Esophagus mucosa (tissue), 1 donor: ENCODE data around the gene PRKN. TPM values are rescaled to one million over a fixed set of nuclear protein-coding genes. Genes with fewer than 3 reads are reported as not detected.

ENCODE experiments used
- ATAC-seq: fragments of 200-7000 bp; cut with Tn5 transposase; one replicate; pipeline ENCODE4 v1.9.1; 2020
- total RNA-seq: library from RNA; stranded (reverse); gene quantifications from one replicate; pipeline ENCODE4 v1.2.4, GENCODE V29; 2023
- donor health status: DM: yes; HTN: yes; CAD: no.

PRKN gene
- total RNA-seq, 1 donor from 2014 or later, result 2.4 TPM

DNA sequence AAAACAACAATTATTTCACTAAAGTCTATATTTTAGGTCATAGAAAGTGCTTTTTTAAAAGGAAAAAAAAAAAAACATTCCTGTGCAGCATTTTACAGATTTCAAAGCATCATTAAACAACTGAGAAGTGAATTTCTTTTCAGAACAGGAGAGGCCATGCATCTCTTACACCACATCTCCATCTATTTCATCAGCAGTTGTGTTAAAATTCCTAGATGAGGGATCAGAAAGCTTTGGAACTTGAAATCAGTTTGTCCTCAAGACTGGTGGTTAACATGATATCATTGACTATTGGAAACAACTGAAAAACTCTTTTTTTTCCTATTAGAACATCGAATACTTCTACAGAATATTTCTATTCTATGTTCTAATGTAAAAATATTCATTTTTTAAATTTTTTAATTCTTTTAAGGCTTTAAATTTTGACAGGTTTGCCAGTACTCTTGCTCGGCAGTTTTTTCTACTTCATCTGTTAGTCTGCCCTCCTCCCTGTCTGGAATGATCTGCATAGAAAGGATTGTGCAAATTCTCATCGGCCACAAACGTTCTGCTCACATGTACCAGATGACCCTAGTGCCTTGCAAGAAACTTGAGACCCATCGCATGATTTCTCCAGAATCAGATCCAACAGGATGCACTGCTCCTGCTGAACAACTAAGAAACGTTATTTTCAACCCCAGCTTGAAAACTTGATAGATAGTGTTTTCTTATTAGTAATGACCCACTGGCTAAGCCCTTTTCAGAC lies 1042.7 kb downstream of the PRKN start:
- ATAC-seq, result no peak

DNA sequence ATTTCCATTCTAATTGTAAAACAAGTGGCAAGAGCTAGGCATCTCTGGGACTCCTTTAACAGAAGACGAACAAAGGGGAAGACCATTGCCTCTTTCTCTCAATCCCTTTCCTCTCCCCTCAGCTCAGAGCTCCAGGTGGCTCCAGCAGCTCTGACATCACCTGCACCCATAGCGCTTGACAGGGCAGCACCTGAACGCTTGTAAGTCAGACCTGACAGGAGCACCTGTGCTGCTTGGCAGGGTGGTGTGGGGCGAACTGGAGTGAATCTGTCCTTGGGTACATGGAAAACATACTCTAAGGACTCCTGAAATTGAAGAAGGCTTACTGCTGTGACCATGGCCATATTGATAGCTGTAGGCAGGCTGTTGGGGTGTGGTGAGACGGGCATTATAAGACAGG lies 1044.2 kb downstream of the PRKN start:
- no peak for ATAC-seq

DNA sequence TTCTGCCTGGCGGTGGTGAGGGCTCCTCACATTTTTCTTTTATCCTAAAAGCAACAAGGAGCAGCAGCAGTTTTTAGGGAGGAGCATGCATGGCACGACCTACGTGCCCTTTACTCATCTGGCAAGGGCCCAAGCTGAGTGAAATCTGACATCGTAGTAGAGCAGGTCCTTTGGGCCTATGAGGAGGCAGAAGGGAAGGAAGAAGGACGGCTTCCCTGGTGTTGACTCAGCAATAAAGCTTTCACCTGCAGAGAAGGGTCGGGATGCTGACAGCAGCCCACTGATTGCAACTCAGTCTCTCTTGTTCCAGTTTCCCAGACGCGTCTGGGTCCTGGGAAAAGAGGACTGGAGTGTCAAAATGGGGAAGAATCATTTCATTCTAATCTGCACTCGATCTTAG lies 1044.6 kb downstream of the PRKN start:
- ATAC-seq, result no peak

DNA sequence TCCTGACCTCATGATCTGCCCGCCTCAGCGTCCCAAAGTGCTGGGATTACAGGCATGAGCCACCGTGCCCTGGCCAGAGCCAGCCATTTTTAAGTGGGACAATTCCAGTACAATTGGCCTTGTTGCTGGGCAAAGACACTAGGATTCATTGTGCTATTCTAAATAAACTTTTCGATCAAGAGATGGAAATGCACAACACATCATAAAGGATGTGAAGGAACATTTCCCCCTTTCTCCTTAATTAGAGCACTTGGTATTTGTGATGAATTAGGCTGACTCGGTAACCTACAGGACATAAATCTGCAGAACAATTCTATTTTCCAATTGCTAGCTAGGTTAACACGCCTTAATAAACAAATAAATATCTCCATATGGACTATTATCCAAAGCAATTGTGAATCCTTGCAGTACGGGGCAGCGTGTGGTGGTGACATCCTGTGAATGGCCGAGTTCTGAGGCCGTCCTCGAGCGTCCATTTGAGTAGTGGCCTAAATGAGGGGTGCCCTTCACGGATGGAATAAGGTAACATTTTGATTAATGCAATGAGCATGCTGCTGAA lies 1047.5 kb downstream of the PRKN start:
- ATAC-seq, result no peak

DNA sequence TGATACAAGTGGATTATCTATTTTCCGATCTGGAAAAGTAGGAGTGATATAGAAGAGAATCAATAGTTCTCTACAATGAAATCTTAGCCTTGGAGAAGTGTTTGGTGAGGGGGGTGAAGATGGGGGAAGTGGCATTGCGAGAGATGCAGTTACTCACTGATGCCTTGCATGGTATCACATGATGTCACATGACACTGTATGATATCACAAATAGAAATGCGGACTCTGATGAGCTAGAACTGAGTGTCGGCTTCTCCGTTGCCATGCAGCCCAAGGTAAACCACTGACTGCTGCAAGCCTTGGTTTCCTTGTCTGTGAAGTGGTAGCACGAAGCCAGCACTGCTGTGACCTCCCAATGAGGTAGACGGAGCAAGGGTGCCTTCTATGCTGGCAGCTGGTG lies 1050.4 kb downstream of the PRKN start:
- ATAC-seq, result no peak

DNA sequence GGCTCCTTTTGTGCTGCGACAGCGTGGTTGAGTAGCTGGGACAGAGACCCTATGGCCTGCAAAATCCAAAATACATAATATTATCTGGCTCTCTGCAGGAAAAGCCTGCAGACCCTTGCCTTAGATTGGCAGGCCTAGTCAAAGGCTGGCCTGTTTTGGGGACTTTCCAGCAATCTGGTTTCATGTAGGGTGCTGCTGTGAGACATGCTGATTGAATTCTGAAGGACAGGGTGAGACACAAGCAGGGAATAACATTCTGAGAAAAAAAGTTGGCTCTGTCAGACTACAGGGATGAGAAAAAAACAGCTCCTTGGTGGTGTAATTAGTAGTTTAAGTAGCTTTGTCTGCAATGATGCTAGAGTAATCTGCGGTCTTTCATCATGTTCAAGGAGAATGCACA lies 1051.0 kb downstream of the PRKN start:
- no peak for ATAC-seq

DNA sequence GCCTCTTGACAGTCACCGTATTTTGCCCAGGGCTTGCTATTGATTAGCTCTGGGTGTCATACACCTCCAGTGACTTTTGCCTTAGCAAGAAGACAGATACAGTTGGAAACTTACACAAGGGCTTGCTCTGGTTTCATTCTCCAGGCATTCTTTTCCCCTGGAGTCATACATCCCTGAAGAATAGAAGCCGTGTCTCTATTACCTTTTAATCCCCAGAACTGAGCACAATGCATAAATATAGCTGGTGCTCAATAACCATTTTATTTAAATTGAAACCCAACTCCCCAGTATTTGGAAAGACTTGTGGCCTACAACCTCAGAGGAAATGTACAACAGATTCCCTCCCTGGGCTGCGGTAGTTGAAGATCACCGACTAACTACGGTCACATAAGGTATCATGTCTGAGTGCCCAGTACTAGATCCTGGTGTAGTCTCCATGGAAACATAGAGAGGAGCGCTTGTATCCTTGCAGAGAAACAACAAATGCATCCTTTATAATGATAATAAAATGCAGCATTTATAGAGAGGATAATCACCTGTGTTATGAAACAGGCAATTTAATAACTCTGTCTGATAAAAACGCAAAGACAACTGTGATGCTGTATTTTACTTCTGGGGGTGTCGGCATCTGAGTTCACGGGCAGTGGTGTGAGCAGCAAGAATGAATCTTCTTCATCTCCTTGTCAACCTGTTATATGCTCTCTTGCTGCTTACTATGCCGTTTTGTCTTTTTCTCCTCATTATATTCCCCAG lies 1052.5 kb downstream of the PRKN start:
- no peak for ATAC-seq

DNA sequence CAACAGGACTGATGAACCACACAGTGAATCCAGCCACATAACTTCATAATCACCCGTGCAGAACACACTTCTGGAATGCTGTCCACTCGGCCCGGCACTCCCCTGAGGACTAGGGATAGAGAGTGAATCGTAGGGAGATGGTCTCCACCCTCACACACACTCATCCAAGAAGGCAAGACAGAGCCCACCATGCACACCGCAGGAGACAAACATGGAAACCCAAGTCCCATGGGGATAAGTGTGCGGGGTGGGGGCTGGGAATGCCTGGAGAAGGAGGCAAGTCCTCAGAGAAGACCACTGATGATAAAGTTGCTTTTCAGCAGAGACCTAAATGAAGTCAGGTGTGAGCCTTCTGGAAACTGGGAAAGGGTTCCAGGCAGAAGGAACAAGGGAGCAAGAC lies 1054.5 kb downstream of the PRKN start:
- no peak for ATAC-seq

DNA sequence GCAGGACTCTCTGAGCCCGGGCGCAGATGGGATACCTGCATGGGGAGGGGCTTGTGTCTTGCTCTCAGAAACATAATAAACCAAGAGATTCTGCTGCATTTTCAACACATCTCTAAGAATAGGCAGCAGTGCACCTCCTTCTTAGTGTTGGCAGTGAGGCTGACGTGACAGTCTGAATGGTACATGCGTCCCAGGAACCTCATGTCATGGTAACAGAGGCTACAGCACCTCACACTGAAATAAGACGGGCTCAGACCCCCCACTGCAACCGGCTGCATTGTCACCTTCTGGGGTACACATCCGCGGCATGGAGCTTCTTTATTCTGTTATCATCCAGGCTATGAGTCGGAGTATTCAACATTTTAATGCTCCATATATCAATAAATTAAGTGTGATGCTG lies 1056.4 kb downstream of the PRKN start:
- no peak for ATAC-seq

DNA sequence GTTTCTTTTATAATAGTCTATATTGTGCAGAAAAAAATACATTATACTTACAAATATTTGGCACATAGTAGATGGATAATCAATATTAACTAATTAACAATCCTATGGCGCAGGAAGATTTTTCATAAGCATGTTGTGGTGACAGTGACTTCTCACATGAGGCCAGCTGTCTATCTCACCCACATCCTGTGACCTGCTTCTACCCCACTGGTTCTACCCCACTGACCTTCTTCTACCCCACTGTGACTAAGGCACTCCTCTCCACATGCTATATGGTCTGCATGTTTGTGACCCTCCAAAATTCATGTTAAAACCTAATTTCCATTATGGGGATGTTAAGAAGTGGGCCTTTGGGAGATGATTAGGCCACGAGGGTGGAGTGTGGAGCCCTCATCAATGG lies 1058.9 kb downstream of the PRKN start:
- ATAC-seq, result no peak

DNA sequence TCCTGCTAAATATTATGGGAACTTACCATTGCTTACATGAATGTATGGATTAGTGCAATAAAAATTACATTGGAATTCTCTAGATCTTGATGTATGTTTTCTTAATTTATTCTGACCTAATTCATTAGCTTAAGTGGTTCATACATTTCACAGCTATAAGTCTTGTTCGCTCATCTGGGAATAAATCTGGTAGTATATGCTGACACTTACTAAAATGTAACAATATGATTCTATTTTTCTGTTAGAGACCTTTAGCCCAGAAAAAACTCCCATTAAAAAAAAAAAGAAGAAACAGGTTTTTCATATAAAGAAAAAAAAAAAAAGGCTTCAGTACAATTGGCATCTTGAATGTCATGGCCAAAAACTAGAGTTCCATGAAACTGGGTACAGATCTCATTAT lies 1059.6 kb downstream of the PRKN start:
- ATAC-seq, result no peak

DNA sequence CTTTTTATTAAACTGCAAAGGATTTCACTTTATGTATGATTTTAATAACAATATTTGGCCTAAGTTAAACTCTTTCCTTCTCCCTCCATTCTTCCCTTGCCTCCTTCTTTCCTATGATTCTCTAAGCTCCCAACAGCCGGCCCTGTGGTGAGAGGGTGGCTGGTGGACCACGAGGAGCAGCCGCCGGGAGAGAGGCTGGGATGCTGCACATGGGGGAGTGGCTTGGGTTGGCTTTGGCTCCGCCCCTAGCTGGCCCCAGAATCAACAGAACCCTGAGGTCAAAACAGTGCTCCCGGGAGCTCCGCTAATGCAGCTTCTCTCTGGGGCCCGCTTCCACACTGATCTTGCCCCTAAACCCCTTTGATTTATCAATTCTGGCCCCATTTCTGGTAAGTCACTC lies 1063.9 kb downstream of the PRKN start:
- ATAC-seq, result no peak

DNA sequence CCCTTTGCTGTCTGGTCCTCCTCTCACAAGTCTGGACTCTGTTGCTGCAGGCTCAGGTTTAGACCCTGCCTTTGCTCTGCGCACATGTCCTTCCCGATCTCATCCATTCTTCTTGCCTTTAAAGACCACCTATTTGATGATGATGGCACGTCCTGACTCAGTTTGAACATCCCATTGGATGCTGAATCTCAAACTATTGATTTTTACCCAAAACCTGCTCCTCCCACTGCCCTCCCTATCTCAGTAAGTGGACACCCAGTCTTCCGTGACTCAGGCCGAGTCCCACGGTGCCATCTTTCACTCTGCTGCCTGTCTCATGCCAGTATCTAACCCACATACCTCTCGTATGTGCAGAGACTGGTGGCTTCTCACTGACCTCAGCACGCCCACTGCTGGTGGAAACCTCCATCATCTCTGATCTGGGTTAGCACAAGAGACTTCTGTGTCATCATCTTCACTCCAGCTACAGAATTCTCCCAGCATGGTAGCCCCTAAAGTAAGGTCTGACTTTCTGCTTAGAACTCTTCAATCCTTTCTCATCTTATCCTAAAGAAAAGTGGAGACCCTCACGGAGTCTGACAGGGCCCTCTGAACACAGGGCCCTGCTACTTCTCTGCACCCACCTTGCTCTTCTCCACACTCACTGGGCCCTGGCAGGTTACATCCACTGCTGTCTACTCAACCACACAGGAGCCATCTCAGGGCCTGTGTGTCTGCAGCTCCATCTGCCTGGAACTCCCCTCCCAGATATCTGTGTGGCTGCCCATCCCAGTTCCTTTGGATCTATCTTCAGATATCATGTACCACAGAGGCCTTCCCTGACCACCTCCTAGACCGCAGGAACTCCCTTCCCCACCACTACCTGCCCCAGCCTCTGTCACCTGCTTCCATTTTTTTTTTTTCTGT lies 1066.6 kb downstream of the PRKN start:
- no peak for ATAC-seq

DNA sequence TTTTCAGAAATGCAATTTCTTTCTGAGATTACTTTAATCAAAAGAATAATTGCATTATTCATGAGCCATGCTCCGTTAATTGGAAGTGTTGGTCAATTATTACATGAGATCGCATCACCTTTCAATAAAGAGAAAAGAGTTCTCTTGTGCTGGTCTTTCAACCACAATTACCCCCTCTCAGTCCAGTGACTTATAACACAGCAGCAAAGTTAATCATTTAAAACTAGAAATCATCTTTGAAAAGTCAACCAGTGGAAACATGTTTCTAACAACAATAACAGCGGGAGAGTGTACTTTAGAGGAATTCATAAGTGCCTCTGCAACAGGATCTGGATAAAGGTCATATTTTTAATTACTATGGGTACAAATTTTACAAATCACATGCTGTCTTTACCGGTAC lies 1069.4 kb downstream of the PRKN start:
- ATAC-seq, result no peak

DNA sequence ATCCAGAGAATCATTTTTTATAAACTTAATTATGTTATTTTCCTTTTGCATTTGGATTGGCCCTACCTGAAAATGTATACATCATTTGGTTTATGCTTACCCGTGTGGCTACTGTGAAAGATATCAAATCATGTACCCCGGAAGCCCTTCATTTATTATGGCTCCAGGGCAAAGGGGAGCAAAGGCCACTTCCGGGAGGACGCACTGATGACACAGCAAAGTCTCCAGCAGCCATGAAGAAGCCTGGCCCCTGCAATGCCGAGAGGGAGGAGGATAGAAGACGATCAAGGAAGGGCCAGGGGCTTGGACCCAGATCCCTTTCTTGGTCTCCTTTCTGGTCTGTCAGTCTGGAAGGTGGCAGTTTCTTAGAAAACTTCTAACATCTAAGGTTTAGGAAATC lies 1073.4 kb downstream of the PRKN start:
- ATAC-seq, result no peak

DNA sequence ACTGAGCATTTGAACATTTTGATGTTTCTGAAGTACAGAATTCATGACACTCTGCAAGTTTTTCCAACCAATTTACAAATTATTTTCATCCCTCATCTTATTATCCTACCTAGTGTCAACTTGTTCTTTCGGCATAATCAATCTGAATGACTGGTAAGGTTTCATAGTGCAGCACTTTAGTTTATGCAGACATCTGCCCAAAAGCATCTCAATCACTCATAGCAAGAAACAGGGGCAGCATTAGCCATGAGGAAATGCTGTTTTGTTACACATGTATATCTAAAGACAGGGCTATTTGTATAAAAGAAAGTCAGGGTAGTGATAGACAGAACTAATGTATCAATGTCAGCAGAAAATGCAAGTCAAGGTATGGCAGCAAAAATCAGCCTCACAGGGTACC lies 1075.6 kb downstream of the PRKN start:
- no peak for ATAC-seq

DNA sequence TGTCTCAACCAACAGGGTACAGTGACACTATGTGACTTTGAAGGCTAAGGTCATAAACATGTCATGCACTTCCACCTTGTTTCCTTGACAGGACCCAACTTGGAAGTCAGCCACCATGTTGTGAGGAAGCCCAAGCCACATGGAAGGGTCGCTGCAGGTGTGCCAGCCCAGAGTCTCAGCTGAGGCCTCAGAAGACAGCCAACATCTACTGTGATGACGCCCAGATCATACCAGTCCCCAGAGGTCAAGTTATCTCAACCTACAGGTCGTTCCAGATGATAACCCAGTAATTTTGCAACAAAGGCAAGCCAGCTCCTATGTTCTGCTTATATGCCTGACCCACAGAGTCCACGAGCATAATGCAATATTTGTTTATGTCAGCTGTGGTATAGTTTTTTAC lies 1077.7 kb downstream of the PRKN start:
- no peak for ATAC-seq

DNA sequence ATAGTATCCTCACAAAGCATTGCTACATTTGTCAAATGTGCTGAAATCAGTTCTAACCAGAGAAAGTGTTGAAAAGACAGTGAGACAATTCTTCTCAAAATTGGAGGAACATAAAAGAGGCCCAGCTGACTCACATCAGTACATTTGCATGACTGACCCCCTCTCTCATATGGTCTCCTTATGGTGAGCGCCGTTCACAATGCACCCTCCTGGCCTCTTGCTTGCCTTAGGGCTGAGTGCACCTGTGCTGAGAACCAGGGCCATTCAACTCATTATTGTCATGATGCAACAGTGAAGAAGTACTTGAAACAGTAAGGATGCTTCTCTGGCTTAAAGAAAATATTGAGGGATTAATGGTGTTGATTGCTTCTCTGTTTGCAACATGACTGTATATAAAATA lies 1078.5 kb downstream of the PRKN start:
- no peak for ATAC-seq

DNA sequence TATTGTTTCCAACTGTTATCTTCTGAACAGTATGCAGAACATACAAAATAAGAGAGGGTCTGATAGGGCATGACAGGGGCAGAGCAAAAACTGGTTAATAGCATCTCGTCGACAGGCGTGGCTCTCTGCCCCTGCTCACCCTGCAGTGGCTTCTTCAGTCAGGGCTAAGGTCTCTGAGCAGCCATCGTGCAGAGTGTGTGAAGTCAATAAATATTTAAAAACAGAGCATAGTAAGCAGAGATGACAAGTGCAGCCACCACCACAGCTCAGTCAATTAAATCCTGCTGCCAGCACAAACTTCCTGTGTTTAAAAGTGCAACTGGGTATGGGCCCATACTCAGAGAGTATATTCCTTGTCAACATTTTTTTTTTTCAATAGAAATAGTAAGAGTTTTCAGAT lies 1080.3 kb downstream of the PRKN start:
- ATAC-seq, result no peak

DNA sequence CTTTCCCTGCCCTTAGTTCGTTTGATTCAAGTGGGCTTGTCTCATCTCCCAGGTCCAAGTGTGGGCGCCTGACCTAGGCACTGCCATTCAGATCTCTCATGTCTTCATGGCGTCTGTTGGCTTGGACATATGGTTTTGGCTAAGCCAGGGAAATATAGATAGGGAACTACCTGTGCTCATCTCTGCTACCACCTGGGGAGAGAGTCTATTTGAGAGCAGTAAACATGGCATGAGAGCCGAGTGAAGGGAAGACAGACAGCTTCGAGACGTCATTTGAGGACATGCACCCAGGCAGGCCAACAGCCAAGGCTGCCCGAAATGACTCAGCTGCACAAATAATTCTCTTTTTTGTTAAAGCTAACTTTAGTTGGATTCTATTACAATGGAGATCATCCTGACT lies 1083.0 kb downstream of the PRKN start:
- no peak for ATAC-seq

DNA sequence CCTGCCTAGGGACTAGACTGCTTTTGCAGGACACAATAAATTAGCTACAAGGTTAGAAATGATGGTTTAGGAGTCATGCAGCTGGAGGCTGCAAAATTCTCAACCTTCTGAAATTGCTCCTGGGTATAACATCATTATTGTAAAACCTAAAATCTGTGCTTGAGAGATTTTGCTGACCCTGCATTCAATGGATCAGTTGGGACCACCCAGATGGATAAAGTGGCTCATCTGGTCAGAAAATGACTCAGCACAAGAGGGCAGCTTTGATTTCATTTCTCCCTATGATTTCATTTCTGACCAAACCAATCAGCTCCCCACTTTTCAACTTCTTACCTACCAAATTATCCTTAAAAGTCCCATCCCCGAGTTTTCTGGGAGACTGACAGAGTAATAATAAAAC lies 1086.4 kb downstream of the PRKN start:
- ATAC-seq, result no peak

DNA sequence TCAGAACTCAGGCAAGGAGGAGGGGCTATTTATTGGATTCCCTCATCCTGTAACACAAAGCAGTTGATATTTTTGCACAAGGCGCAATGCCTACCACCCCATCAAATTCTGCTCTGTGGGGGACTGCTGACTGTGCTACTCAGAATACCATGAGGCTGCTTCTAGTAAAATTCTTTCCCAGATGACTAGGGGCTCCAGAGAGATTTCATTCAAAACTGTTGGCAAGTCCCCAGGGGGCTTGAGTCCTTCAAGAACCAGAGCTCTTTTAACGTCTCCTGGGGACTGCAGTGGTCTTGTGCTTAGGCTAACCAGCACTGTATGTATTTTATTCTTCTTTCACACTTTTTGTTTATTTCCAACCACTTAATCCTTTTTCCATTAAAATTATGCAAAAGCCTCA lies 1087.8 kb downstream of the PRKN start:
- ATAC-seq, result no peak

DNA sequence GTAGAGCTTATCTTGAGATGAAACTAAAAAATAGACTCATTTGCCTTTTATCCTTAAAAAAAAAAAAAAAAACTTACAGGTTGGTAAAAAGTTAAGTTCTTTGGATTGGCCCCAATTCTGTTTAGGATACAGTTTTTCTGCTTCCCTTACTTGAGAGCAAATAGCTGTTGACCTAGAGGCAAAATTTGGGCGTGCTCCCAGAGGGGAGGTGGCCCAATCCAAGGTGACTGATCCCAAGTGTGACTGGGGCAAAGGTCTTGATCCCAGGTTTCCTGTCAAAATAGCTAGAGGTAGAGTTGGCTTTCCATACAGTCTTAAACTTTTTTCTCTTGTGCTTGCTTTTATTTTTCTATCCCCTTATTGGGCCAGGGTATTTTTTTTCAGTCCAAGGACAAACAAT lies 1089.9 kb downstream of the PRKN start:
- no peak for ATAC-seq
